Sigmoid colon (tissue), 7 donors: ENCODE data around the gene TACSTD2. TPM values are rescaled to one million over a fixed set of nuclear protein-coding genes. Genes with fewer than 3 reads are reported as not detected.
A peak's percentile ranks its signal among the peaks of the same experiment; 100 is the strongest.

Source experiments
- DNase-seq: peaks from one replicate; pipeline ENCODE4 v3.0.0-alpha.2; 2019
- H3K27ac ChIP-seq, 4 donors: fragments of 200-600 bp; sonication (generic); one replicate each; pipeline ENCODE4 v1.5.1; 2016 to 2019; ENCODE audit warnings: mild to moderate bottlenecking in 1 of 4
- H3K27me3 ChIP-seq, 3 donors: fragments of 200-600 bp; sonication (generic); one replicate each; pipeline ENCODE4 v1.5.1; 2019; ENCODE audit warnings: mild to moderate bottlenecking in 1 of 3
- H3K36me3 ChIP-seq, 4 donors: fragments of 200-600 bp; sonication (generic); one replicate each; pipeline ENCODE4 v1.5.1; 2016 to 2019
- H3K4me1 ChIP-seq, 4 donors: fragments of 200-600 bp; sonication (generic); one replicate each; pipeline ENCODE4 v1.5.1; 2017 to 2019
- H3K4me3 ChIP-seq, 4 donors: fragments of 200-600 bp; sonication (generic); one replicate each; pipeline ENCODE4 v1.5.1; 2017 to 2019; ENCODE audit warnings: mild to moderate bottlenecking in 2 of 4, moderate library complexity in 1 of 4
- H3K9me3 ChIP-seq, 4 donors: fragments of 200-600 bp in 3 of 4; sonication (generic) in 3 of 4; one replicate each; pipeline versions ENCODE4 v1.5.1 to v1.6.1; 2013 to 2019
- CTCF ChIP-seq, 4 experiments: fragments of 450-650 bp in 3 of 4; fragments of 200-600 bp in 1 of 4; IDR thresholded peaks; one replicate each; pipeline ENCODE4 v1.5.1; 2016 to 2019; ENCODE audit warnings: antibody characterized with exemption in 4 of 4, mild to moderate bottlenecking in 3 of 4, moderate library complexity in 2 of 4
- EP300 ChIP-seq, 4 donors: sonication (generic); formaldehyde crosslinking; IDR thresholded peaks; one replicate each; pipeline ENCODE4 v1.6.1; 2017; ENCODE audit warnings: antibody characterized with exemption in 4 of 4
- POLR2A ChIP-seq, 2 donors: fragments of 450-650 bp; IDR thresholded peaks; one replicate each; pipeline ENCODE4 v1.6.1; 2016; ENCODE audit warnings: antibody characterized with exemption in 2 of 2, mild to moderate bottlenecking in 2 of 2, moderate library complexity in 2 of 2
- POLR2AphosphoS5 ChIP-seq, 4 donors: sonication (generic); formaldehyde crosslinking; IDR thresholded peaks; one replicate each; pipeline ENCODE4 v1.6.1; 2017; ENCODE audit warnings: antibody characterized with exemption in 4 of 4
- WGBS, 2 donors: extraction: QIAGEN DNeasy Blood & Tissue Kit; methylation state at CpG; one replicate each; pipeline ENCODE4 v1.1.7; 2013; 5-methylcytosine and 5-hydroxymethylcytosine counted together
- intact Hi-C: fragments of 100-400 bp; cut with DNase I; formaldehyde crosslinking; loops from one replicate; pipeline ENCODE4 v1.15.1; 2023
- polyA plus RNA-seq, 3 donors: library from polyadenylated mRNA; stranded (reverse); fragments of 200-250 nt; gene quantifications; one replicate each; pipeline ENCODE4 v1.2.3, GENCODE V29; 2013
- total RNA-seq, 4 donors: library from RNA; depleted of rRNA; stranded (reverse); fragments of >200 nt; gene quantifications; one replicate each; pipeline ENCODE4 v1.1.0, GENCODE V29; 2016
- donor health status: healthy with polysubstance abuse.
- donor health status: Bipolar disorder and iron deficiency.
- donor health status: healthy.

TACSTD2 gene
- total and polyA plus RNA-seq, 7 donors = 0.54 to 1.9 (median 0.71) TPM; not detected in 2

- no peak for DNase-seq
- TF ChIP-seq CTCF (IDR thresholded peaks at IDR 0.05) (no peak), EP300 (IDR thresholded peaks at IDR 0.05) (no peak), POLR2AphosphoS5 (IDR thresholded peaks at IDR 0.05) (no peak), POLR2A (IDR thresholded peaks at IDR 0.05) (no peak)
- Histone ChIP-seq H3K36me3 (no peaks in the 10 kb centered on the region), H3K4me3 (no peak overlapping the region), H3K9me3 (no peaks in the 10 kb centered on the region), H3K4me1 (peaks cover 0 to 38% (median 25%) of the 10 kb centered on the region in 4 donors), H3K27ac (no peak overlapping the region), H3K27me3 (no peaks in the 10 kb centered on the region)
- intact Hi-C loops = no loop called here
Measured at GRCh38 chr1:58590019-58590418, 13.0 kb upstream of the TACSTD2 start.

DNA sequence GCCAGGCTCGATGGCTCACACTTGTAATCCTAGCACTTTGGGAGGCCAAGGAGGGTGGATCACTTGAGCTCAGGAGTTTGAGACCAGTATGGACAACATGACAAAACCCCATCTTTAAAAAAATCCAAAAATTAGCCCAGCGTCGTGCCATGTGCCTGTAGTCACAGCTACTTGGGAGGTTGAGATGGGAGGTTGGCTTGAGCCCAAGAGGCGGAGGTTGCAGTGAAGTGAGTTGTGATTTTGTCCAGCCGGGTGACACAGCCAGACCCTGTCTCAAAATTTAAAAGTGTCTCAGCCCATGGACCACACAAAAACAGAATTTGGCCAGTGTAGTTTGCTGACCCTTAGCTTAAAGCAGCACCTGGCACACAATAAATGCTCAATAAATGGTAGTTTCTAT lies 11.3 kb upstream of the TACSTD2 start:
- H3K27ac ChIP-seq = no peak overlapping the region
- no peaks in the 10 kb centered on the region for H3K36me3 ChIP-seq
- H3K27me3 ChIP-seq = no peaks in the 10 kb centered on the region
- peaks cover 0 to 51% (median 40%) of the 10 kb centered on the region in 4 donors for H3K4me1 ChIP-seq
- no peak for DNase-seq
- H3K4me3 ChIP-seq = no peak overlapping the region
- no peak for TF ChIP-seq CTCF (IDR thresholded peaks at IDR 0.05)
- no peak for TF ChIP-seq POLR2AphosphoS5 (IDR thresholded peaks at IDR 0.05)
- no peak for TF ChIP-seq POLR2A (IDR thresholded peaks at IDR 0.05)
- intact Hi-C loops = no loop called here
- no peaks in the 10 kb centered on the region for H3K9me3 ChIP-seq
- WGBS, 2 donors = 83 to 86% methylated on average over 5 of the region's 5 CpGs

GRCh38 chr1:58587667-58588066 lies 10.6 kb upstream of the TACSTD2 start:
- DNase-seq = no peak
- WGBS, 2 donors = 91 to 93% methylated on average over 2 of the region's 2 CpGs
- Histone ChIP-seq H3K4me3 (no peak overlapping the region), H3K27me3 (no peaks in the 10 kb centered on the region), H3K36me3 (no peaks in the 10 kb centered on the region), H3K4me1 (peaks cover 0 to 47% (median 36%) of the 10 kb centered on the region in 4 donors), H3K27ac (no peak overlapping the region), H3K9me3 (no peaks in the 10 kb centered on the region)
- intact Hi-C loops = no loop called here
- TF ChIP-seq POLR2A (IDR thresholded peaks at IDR 0.05) = no peak
- TF ChIP-seq CTCF (IDR thresholded peaks at IDR 0.05) = no peak
- no peak for TF ChIP-seq EP300 (IDR thresholded peaks at IDR 0.05)
- TF ChIP-seq POLR2AphosphoS5 (IDR thresholded peaks at IDR 0.05) = no peak

- peaks cover 0 to 36% (median 26%) of the 10 kb centered on the region in 4 donors for H3K4me1 ChIP-seq
- WGBS, 2 donors = 91 to 92% methylated on average over 4 of the region's 4 CpGs
Measured at GRCh38 chr1:58586271-58586670, 9.2 kb upstream of the TACSTD2 start.

GRCh38 chr1:58585581-58586151 lies 8.6 kb upstream of the TACSTD2 start:
- Histone ChIP-seq H3K4me3 (no peak overlapping the region), H3K36me3 (no peaks in the 10 kb centered on the region), H3K4me1 (peaks cover 0 to 34% (median 26%) of the 10 kb centered on the region in 4 donors), H3K9me3 (no peaks in the 10 kb centered on the region), H3K27me3 (no peaks in the 10 kb centered on the region), H3K27ac (peak overlapping the region in 3 of 4 donors; percentile 66 to 81 (median 73))
- 35 to 36% methylated on average over 3 of the region's 3 CpGs for WGBS, 2 donors
- DNase-seq = peak; percentile 71
- TF ChIP-seq POLR2A (IDR thresholded peaks at IDR 0.05) (no peak), EP300 (IDR thresholded peaks at IDR 0.05) (no peak), POLR2AphosphoS5 (IDR thresholded peaks at IDR 0.05) (no peak), CTCF (IDR thresholded peaks at IDR 0.05) (no peak)
- intact Hi-C loops = no loop called here

More at GRCh38 chr1:58586271-58586670, 9.2 kb upstream of the TACSTD2 start:
- Histone ChIP-seq H3K4me3 (no peak overlapping the region), H3K27me3 (no peaks in the 10 kb centered on the region), H3K9me3 (no peaks in the 10 kb centered on the region), H3K27ac (peak overlapping the region in 1 of 4 donors; percentile 81), H3K36me3 (no peaks in the 10 kb centered on the region)
- intact Hi-C loops = no loop called here
- no peak for DNase-seq
- TF ChIP-seq POLR2A (IDR thresholded peaks at IDR 0.05) (no peak), POLR2AphosphoS5 (IDR thresholded peaks at IDR 0.05) (no peak)
